NCI-H2107 treated with DMSO at 0.1 percent for 48 hours (cell line): ENCODE results near the gene ZDHHC5.
A peak's percentile ranks its signal among the peaks of the same experiment; 100 is the strongest.

ENCODE experiments used
- DNase-seq: peaks from one replicate; lab custom pipeline; 2025; ENCODE audit not compliant: unreplicated experiment; lab: John Stamatoyannopoulos, UW

The ZDHHC5 gene, protein sequence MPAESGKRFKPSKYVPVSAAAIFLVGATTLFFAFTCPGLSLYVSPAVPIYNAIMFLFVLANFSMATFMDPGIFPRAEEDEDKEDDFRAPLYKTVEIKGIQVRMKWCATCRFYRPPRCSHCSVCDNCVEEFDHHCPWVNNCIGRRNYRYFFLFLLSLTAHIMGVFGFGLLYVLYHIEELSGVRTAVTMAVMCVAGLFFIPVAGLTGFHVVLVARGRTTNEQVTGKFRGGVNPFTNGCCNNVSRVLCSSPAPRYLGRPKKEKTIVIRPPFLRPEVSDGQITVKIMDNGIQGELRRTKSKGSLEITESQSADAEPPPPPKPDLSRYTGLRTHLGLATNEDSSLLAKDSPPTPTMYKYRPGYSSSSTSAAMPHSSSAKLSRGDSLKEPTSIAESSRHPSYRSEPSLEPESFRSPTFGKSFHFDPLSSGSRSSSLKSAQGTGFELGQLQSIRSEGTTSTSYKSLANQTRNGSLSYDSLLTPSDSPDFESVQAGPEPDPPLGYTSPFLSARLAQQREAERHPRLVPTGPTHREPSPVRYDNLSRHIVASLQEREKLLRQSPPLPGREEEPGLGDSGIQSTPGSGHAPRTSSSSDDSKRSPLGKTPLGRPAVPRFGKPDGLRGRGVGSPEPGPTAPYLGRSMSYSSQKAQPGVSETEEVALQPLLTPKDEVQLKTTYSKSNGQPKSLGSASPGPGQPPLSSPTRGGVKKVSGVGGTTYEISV

DNA sequence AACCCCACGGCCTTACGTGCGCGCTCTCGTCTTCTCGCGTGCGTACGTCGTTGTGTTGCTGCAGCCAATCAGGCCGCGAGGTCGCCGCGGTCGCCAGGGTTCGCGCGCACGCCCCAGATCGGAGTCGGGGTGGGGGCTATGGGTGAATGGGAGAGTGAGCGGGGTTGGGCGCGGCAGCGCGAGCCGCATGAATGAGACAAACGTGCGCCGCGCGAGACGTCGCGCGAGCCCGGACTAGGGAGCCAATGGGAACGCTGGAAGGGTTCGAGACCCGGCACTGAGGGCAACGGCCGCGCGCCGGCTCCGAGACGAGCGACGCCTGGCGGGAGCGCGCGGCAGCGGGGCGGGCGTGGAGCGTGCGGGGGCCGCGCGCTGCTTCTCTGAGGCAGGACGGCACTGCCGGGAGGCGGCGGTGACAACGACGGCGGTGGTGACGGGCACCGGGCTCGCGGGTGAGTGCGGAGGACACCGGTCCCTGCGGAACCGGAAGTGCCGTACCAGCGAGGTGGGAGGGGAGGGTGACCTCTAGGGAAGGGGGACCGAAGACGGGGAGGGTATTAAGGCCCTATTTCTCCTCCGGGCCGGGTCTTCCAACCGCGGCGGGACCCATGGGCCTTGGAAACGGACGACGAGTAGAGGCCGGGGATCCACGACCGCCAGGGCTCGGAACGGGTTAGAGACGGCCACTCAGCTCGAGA, at the start of gene ZDHHC5:
Gene ZDHHC5, plus strand, starts transcription at position 379 of the 698 bp plus-strand sequence. CDS start 4,977 bp downstream, outside the sequence.
- peak; percentile 98 for DNase-seq

DNA sequence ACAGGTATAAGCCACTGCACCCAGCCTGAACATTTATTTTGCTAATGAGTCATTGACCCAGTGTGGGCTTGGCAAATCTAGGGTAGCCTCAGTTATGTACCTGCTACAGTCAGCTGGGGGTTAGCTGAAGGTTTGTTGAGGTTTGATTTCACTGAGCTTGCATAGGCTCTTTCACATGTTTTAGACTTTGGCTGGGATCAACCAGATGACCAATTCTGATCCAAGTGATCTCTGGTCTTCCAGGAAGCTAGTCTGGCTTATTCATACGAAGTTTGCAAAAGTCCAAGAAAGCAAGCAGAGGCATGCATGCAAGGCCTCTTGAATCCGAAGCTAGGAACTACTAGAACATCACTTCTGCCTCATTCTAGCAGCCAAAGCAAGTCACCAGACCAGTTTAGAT, 49.5 kb upstream of the ZDHHC5 start:
- no peak for DNase-seq

DNA sequence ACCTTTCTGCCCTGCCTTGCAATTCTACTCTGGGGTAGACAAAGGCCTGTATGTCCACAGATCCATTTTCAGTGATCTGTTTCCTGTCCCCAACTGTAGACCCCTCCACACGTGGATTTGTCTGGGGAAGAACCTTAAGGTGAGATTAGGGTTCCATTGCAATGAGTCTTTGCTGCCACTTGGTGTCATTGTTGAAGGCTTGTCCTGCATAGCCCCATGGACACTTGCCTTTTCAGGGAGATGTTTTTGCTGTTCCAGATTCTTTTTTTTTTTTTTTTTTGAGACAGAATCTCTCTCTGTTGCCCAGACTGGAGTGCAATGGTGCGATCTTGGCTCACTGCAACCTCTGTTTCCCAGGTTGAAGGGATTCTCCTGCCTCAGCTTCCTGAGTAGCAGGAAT, 48.6 kb upstream of the ZDHHC5 start:
- no peak for DNase-seq

DNA sequence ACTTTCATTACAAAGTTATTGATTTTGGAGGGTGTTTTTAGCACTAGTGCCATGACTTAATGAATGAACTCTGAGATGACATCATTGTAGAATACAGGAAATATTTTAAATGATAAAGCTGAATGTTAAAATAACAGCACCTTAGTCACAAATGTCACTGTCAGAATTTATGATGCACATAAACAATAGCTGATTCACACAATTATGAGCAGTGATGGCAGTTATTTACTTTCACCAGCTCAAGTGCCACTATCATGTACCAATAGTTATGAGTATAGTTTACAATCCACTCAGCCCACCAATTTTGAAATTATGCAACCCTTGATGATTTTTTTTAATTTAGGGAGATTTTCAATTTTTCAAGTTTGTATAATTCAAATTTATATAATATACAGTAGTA, 47.4 kb upstream of the ZDHHC5 start:
- DNase-seq: no peak

DNA sequence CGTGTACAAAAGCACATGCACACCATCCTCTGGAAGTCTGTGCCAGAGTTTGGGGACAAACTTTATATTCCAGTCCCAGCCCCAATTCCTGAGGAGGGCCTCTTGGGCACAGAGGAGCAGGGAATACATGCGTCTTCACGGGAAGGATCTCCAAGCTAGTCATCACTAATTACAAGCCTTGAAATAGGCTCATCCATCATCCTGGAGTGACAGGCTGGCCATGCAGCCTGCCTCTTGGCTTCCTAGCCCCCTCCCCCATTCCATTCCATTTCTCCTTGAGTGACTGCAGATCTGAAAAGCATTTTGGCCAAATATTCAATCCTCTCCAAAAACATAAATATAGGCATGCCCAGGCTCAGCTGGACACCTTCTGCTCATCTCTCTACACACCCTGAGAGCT, 45.7 kb upstream of the ZDHHC5 start:
- no peak for DNase-seq

DNA sequence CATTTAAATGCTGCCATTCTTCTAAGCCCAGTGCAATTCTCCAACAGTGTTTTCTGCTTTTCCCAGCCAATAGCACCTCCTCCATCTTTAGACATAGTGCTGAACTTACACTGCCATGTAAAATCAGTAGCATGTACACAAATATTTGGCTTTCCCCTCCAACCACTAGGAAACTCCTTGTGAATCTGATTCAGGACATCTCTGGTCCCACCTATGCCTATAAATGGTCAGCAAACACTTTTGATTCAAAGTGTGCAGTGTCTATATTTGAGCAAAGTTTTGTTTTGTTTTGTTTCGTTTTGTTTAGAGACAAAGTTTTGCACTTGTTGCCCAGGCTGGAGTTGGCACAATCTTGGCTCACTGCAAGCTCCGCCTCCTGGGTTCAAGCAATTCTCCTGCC, 43.0 kb upstream of the ZDHHC5 start:
- DNase-seq: no peak

DNA sequence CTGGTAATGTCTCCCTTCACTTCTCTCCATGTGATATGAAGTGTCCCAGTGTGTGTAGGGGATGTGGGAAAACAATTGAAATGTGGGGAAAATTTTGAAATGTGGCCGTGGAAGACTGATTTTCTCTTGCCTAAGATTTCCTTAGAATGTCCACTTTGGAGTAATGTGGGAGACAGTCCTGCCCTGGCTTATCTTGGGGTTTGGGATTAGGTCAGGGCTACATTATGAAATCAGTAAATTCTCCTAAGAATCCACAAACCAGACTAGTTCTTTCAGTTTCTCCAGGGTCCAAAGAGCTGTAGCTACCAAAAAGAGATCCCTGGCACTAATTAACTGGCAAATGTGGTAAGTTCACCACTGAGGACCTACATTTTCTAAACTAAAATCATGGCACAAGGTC, 41.0 kb upstream of the ZDHHC5 start:
- no peak for DNase-seq

DNA sequence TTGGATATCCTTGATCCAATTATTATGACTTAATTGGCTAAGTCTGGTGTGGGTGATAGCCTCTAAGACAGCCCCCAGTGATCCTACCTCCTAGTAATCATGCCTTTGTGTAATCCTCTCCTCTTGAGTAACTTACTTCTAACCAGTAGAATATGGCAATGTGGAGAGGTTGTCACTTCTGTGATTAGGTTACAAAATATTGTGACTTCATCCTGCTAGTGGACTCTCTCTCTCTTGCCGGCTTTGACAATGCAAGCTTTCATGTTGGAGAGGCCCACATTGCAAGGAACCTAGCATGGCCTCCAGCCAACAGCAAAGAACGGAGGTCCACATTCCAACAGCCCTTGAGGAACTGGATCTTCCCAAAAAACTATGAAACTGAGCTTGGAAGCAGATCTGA, 37.7 kb upstream of the ZDHHC5 start:
- no peak for DNase-seq

DNA sequence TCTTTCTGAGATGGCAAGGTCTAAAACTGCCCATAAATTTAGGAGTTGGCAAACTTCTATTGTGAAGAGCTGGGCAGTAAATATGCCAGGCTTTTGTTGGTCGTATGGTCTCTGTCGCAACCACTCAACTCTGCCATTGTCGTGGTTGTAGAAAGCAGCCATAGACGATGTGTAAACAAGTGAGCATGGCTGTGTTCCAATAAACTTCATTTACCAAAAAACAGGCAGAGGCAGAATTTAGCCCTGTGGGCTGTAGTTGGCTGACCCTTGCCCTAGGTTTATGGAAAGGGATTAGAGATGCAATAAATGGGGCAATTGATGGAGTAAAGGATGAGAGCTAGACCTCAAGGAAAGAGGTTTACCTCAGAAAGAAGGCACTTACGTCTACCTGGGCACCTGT, 35.8 kb upstream of the ZDHHC5 start:
- DNase-seq: no peak

DNA sequence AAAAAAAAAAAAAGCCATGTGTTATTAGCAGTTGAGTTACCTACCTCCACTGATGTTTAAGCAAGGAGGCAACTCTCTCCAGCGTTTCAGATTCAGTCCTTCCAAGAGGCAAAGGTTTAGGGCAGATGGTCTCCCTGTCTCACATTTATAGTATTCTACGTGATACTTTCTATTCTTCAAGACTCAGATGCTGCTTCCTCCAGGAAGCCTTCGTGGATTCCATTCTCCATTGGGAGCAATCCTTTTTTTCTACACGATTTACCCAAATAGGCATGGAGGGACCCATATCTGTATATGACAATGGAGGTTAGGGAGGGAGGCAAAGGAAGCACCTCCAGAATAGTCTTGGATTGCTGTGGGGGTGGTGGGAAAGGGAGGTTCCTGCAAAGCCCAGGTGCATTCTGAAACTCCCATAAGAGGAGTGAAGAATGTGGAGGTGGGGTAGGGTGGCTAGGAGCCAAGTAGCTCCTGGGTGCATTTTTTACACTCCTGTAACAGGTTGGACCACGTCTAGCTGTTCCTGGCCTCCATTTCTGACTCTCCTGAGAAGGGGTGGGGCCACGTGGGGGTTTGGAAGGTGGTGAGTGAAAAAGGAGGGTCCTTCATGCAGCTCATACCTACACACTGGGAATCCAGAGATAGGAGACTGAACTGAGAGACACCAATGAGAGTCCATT, 34.4 kb upstream of the ZDHHC5 start:
- no peak for DNase-seq

DNA sequence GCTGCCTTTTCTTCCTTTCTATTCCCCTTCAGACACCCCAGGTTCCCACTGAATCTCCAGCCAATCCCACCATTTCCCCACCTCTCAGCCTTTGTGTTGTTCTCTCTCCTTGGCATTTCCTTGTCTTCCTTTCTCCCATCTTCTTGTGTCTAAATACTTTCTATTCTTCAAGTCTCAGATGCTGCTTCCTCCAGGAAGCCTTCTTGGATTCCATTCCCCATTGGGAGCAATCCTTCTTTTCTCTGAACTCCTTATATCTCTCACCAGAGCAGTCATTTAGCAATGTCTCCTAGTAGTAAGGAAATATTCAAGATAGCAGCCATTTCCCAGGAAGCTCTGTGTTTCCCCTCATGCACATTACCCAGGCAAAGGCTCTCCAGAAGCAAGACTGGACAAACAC, 33.6 kb upstream of the ZDHHC5 start:
- no peak for DNase-seq

DNA sequence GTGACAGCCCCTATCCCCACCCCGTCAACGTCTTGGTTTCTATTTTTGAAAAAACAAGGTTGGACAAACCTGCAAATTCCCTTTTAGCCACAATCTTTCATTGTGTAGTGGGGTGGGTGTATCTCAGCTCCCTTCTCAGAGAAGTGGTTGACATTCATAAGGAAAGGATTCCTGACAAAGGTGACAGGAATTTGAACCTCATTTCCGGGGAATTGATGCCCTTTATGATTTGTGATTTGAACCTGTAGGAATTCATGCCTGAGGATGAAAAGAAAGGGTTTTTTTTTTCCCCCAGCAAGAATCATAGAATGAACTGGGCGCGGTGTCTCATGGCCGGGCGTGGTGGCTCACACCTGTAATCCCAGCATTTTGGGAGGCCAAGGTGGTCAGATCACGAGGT, 32.7 kb upstream of the ZDHHC5 start:
- DNase-seq: no peak

DNA sequence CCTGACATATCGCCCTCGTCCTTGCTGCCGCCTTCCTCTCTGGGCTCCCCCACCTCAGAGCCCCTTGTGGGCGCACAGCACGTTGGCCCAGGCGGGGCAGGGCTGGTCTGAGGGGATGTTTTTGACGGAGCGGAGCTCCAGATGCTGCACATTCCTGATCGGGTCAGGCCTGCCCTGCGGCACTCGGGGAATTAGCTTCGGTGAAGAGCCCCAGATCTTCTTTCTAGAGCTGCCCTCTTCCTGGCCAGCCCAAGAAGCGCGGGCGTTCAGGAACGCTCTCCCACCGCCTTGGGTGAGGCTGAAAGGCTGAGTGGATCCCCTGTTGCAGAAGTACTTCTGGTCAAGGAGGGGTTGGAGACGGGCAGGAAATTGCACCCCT, 30.3 kb upstream of the ZDHHC5 start:
- DNase-seq: no peak

DNA sequence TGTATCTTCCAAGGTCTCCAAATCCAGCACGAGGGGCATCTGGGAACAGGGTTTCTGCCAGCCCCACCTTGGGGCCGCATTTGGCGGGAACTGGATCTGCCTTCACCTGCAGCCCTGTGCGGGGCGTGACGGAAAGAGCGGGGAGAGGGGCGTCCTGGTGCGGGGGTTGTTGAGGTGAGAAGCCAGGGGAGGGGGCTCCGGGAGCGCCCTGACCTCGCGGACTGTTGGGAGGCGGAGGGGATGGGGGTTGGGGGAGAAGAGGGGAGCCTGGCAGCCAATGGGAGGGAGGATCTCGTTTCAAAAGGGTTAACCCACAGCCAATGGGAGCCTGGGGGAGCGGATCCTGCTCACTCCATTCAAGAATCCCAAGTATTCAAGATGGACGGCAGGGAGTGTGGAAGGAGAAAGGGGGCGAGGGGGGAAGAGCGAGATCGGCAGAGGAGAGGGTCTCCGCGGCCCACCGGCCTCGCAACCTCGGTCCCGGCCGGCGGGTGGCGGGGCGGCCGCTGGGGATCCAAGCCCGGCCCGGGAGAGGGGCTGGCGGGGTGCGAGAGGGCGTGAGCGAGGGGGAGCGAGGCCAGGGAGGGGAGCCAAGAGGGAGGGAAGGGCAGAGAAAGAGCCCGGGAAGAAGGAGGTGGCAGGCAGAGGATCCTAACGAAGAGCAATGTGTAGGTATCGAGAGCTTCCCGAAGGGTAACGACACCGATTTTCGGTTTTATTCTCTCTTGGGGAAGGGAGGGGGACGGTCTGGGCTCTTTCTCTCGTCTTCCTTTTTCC, 29.7 kb upstream of the ZDHHC5 start:
- DNase-seq: peak; percentile 39

DNA sequence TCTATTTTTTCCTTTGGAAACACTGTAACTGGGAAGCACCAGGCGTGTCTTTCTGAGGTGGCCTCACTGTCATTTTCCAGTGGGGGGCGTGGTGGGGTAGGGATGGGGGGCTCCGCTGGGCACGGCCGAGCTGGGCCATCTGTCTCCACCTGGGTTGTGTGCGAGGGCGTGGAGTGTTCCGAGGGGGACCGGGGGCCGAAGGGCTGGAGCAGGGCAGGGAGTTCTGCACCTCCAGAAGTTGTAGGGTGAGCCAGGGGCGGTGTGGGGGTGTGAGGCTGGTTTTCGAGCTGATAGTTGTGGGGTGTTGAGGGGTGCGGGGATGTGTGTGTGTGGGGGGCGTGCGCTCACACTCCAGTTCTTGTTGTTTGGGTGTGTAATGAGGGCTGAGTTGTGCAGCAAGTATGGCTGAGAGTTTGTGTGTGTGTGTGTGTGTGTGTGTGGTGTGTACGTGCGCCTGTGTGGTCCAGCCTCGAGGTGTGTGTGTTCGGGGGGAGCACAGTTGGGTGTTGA, 29.0 kb upstream of the ZDHHC5 start:
- DNase-seq: no peak

DNA sequence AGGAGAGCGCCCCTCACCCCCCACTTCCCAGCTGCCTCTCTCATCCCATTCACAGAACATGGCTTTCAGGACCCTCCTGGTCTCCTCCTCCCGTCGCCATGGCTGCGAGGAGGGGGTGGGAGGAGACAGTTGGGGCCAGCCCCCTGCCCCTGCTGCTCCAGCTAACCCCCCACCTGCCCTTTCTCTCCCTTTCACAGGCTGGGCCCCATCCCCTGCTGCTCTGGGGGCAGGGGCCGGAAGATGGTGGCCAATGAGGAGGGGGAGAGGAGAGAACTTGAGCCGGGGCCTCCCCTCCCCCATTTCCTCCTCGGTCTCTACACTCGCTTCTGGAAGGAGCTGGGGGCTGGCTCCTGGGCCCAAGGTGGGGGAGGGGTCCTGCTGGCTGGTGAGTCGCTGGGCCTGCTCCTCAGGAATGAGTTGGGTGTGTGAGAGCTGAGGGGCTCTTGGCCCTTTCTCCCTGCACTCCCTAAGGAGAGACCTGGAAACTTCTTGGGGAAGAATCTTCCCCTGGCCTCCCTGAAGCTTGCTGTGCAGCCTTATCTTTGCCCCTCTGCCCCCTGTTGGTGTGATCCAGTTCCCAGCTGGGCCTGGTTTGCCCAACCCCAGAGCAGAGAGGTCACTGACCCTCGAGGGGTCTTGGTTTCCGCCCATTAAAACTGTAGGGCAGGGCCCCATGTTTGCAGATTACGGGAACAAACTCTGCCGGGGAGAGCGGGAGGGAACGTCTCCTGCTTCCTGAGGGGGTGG, 28.4 kb upstream of the ZDHHC5 start:
- no peak for DNase-seq

DNA sequence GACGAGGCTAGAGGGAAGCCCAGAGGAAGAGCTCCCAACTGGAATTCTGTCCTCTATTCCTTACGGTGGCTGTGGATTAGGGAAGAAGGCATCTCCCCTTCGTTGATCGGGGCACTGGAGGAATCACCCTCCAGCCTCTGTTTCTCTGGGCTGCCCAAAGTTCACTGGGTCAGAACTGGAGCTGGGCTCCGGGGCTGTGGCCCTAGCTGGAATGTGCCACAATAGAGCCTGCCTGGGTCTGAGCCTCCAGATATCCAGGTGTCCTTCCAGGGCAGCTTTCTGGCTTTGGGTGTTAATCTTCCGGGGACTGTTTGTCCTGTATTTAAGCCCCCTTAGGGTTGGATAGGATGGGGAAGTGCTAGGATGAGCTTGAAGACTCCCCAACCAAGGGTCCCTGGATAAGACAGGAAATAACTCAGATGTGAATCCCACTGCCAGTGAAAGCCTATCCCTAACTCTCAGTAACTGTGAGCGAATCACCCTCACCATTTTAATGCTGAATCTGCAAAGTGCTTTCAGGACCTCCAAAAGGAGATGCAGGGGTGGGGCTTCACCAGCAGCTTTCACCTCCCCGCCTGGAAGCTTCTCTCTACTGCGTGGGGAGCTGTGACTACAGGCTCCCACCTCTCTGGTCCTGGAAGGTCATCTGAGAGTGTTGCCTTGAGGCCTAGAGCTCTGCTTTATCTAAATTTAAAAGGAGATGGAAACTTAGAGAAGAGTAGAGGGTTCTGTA, 27.7 kb upstream of the ZDHHC5 start:
- DNase-seq: no peak

DNA sequence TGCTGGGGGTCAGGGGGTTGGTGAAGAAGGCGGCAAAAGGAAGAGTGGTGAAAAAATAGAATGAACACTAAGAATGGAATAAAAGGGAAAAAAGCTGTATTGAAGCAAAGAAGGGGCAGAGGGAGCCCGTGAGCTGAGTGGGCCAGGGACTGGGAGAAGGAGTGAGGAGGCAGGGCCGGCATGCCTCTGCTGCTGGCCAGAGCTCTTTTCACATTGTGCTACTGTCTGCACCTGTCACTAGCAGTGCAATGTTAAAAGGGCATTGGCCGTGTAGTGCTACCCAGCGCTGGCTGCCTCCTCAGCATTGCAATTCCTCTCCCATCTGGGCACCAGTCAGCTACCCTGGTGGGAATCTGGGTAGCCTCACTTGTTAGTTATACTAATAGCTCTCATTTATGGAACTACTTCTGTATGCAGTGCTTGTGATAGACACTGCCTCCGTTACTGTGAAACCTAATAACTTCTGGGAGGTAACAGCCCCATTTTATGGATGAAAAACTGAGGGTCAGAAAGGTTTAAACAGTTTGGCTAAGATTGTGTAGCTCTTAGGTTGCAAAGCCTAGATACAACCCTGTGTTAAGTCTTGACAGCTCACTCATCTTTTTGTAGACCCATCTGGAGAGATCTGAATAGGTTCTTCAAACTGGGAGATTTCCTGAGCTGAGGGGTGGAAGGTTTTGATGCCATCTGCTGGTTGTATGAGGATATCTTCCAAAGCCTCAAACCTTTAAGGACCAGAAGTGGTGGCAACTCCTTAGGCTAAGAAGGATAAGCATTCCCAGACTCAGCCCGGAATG, 26.7 kb upstream of the ZDHHC5 start:
- DNase-seq: peak; percentile 26
